K562 (cell line): ENCODE data around the gene ZNF805. TPM values are rescaled to one million over a fixed set of nuclear protein-coding genes. Genes with fewer than 3 reads are reported as not detected.

Experiments
- ATAC-seq: fragments of 200-7000 bp; cut with Tn5 transposase; 3 replicates; pipeline ENCODE4 v1.9.1; 2020; ENCODE audit warnings: moderate library complexity
- BruUV-seq: library from RNA; stranded (reverse); fragments of 400-500 nt; replicated peaks from 2 replicates; lab custom pipeline; 2021; lab: Mats Ljungman, UMichigan
- CTCF ChIA-PET: fragments of 300-600 bp; formaldehyde crosslinking; extraction: SDS; loops from one replicate; lab custom pipeline; 2021; ENCODE audit warnings: low intra/inter-chr PET ratio; lab: Yijun Ruan, JAX
- POLR2A ChIA-PET: fragments of 300-600, 350-650 bp; sonication (Branson Sonifier 250); formaldehyde crosslinking; extraction: SDS; loops from one replicate; lab custom pipeline; 2021; ENCODE audit warnings: antibody characterized with exemption, inconsistent platforms; lab: Yijun Ruan, JAX
- DNase-seq, 4 experiments: peaks; one replicate each; pipeline versions ENCODE4 v3.0.0 to v3.0.0-alpha.2; 2011 to 2018; ENCODE audit warnings: low spot score in 3 of 4, mixed read lengths in 3 of 4; ENCODE audit errors: extremely low read depth in 1 of 4
- FAIRE-seq: peaks from 2 replicates; lab custom pipeline; 2011; peaks lifted over from hg19 to GRCh38; lab: Jason Lieb, UNC
- H2AFZ ChIP-seq: 2 replicates; pipeline ENCODE4 v1.6.0; 2011; ENCODE audit warnings: low read depth, low read length, control low read depth, inconsistent platforms
- H3K27ac ChIP-seq: fragments of 200-600 bp; 3 replicates; pipeline ENCODE4 v1.8.0; 2011; ENCODE audit warnings: low read depth, mild to moderate bottlenecking, control low read depth, inconsistent platforms, low read length, moderate library complexity, mixed read lengths; ENCODE audit errors: extremely low read depth
- H3K27me3 ChIP-seq, 2 experiments: fragments of 300-600 bp in 1 of 2; 2 replicates in 1 of 2; 3 replicates in 1 of 2; pipeline versions ENCODE4 v1.6.0 to v1.8.0; 2011; ENCODE audit warnings: inconsistent platforms in 2 of 2, low read length in 2 of 2, mild to moderate bottlenecking in 1 of 2, mixed read lengths in 1 of 2, moderate library complexity in 1 of 2; ENCODE audit not compliant: control insufficient read depth in 2 of 2, insufficient read depth in 2 of 2
- H3K36me3 ChIP-seq: fragments of 300-600 bp; 3 replicates; pipeline ENCODE4 v1.8.0; 2011; ENCODE audit warnings: mild to moderate bottlenecking, low read length, inconsistent platforms; ENCODE audit not compliant: control insufficient read depth, insufficient read depth
- H3K4me1 ChIP-seq, 2 experiments: fragments of 200-600 bp in 1 of 2; replicated peaks in 1 of 2; 2 replicates in 1 of 2; 3 replicates in 1 of 2; pipeline versions ENCODE4 v1.5.1 to v1.8.0; 2011; ENCODE audit warnings: inconsistent platforms in 2 of 2, low read length in 2 of 2, mild to moderate bottlenecking in 1 of 2, mixed read lengths in 1 of 2, moderate library complexity in 1 of 2; ENCODE audit not compliant: control insufficient read depth in 2 of 2, insufficient read depth in 2 of 2
- H3K4me2 ChIP-seq: 2 replicates; pipeline ENCODE4 v1.6.1; 2011; ENCODE audit warnings: low read length, control low read depth, inconsistent platforms, mixed read lengths; ENCODE audit not compliant: insufficient read depth
- H3K4me3 ChIP-seq: fragments of 200-600 bp; sonication (generic), shearing (Covaris generic); 2 replicates; pipeline ENCODE4 v1.5.1; 2016; ENCODE audit warnings: control low read depth, inconsistent platforms
- H3K79me2 ChIP-seq: fragments of 200-600 bp; 3 replicates; pipeline ENCODE4 v1.8.0; 2011; ENCODE audit warnings: low read length, inconsistent platforms; ENCODE audit not compliant: control insufficient read depth, insufficient read depth
- H3K9ac ChIP-seq, 2 experiments: 2 replicates each; pipeline versions ENCODE4 v1.6.0 to v1.6.1; 2011; ENCODE audit warnings: low read depth in 2 of 2, low read length in 2 of 2, control low read depth in 1 of 2, inconsistent platforms in 1 of 2, mild to moderate bottlenecking in 1 of 2, mixed read lengths in 1 of 2; ENCODE audit not compliant: insufficient read depth in 1 of 2
- H3K9me1 ChIP-seq: one replicate; pipeline ENCODE4 v1.6.0; 2011; ENCODE audit warnings: inconsistent platforms, mild to moderate bottlenecking, low read length, moderate library complexity; ENCODE audit not compliant: control insufficient read depth, insufficient read depth
- H3K9me3 ChIP-seq: replicated peaks from 2 replicates; pipeline ENCODE4 v1.5.1; 2011; ENCODE audit warnings: low read depth, low read length, inconsistent platforms; ENCODE audit not compliant: control insufficient read depth, insufficient read depth
- H4K20me1 ChIP-seq: replicated peaks from 2 replicates; pipeline ENCODE4 v1.6.1; 2011; ENCODE audit warnings: low read length, inconsistent platforms, mixed read lengths; ENCODE audit not compliant: control insufficient read depth, insufficient read depth
- BRD4 ChIP-seq: fragments of 200-600 bp; sonication (generic); IDR thresholded peaks from 2 replicates; pipeline ENCODE4 v1.6.1; 2017; ENCODE audit warnings: inconsistent platforms
- IRF9 ChIP-seq: fragments of 450-650 bp; IDR thresholded peaks from 2 replicates; pipeline ENCODE4 v1.6.1; 2016; ENCODE audit warnings: missing biosample characterization, missing genetic modification characterization
- SMAD3 ChIP-seq: fragments of 450-650 bp; formaldehyde crosslinking; conservative IDR thresholded peaks from 2 replicates; pipeline ENCODE4 v1.4.0; 2020; ENCODE audit warnings: mild to moderate bottlenecking
- ZC3H8 ChIP-seq: fragments of 450-650 bp; IDR thresholded peaks from 2 replicates; pipeline ENCODE4 v1.6.1; 2017
- ZNF592 ChIP-seq: fragments of 450-650 bp; IDR thresholded peaks from 2 replicates; pipeline ENCODE4 v1.6.1; 2017; ENCODE audit warnings: antibody characterized with exemption, mild to moderate bottlenecking
- ZZZ3 ChIP-seq: fragments of 450-650 bp; IDR thresholded peaks from 2 replicates; pipeline ENCODE4 v1.6.1; 2016; ENCODE audit warnings: antibody characterized with exemption, mild to moderate bottlenecking, moderate library complexity
- WGBS: fragments of 100-300 bp; shearing (Covaris generic); methylation state at CpG from one replicate; pipeline ENCODE4 v1.1.6; 2016; ENCODE audit warnings: low coverage, mixed read lengths; ENCODE audit not compliant: insufficient coverage; ENCODE audit errors: missing lambda C conversion rate; 5-methylcytosine and 5-hydroxymethylcytosine counted together
- in situ Hi-C: fragments of 300-500 bp; cut with MboI; formaldehyde crosslinking; loops from 4 replicates; pipeline ENCODE4 v1.15.0; 2018; ENCODE audit warnings: inconsistent platforms, mixed read lengths
- intact Hi-C: fragments of 100-400 bp; cut with micrococcal nuclease; formaldehyde crosslinking; loops from 2 replicates; pipeline ENCODE4 v1.14.2; 2022
- polyA plus RNA-seq, 8 experiments: library from polyadenylated mRNA; depleted of rRNA in 4 of 8; stranded (reverse) in 5 of 8; unstranded in 3 of 8; fragments of >200 nt; fragmentation: Nextera tagmentation in 2 of 8; fragmentation: Illumina TruSeq in 1 of 8; extraction: Ambion mirVana in 2 of 8; extraction: Trizol in 1 of 8; gene quantifications; 2 replicates each; pipeline versions ENCODE4 v1.2.1 to v1.2.3, GENCODE V29; 2011 to 2014; ENCODE audit warnings: inconsistent platforms in 1 of 8, missing spikeins in 1 of 8
- total RNA-seq, 7 experiments: library from RNA; depleted of rRNA in 6 of 7; stranded (reverse); fragments of >200 nt in 6 of 7; fragmentation: Illumina TruSeq in 2 of 7; extraction: Trizol in 2 of 7; gene quantifications; 2 replicates each; pipeline versions ENCODE4 v1.2.1 to v1.2.3, GENCODE V29; 2011 to 2021; ENCODE audit warnings: low replicate concordance in 1 of 7
- TF ChIP-seq, protein P1 (sequence below), 2 experiments: fragments of 450-650 bp; IDR thresholded peaks; 2 replicates each; pipeline ENCODE4 v1.6.1; 2018; ENCODE audit warnings: mild to moderate bottlenecking in 2 of 2, low read depth in 1 of 2; ENCODE audit not compliant: partially characterized antibody in 2 of 2
- TF ChIP-seq, protein P2 (sequence below): fragments of 250-450 bp; sonication (Bioruptor Pico); IDR thresholded peaks from 2 replicates; pipeline ENCODE4 v1.8.0; 2022; ENCODE audit warnings: inconsistent platforms
- TF ChIP-seq, protein P3 (sequence below): fragments of 450-650 bp; IDR thresholded peaks from 2 replicates; pipeline ENCODE4 v1.6.1; 2016; ENCODE audit warnings: mild to moderate bottlenecking

ZNF805 gene
- total and polyA plus RNA-seq, 9 of the 15 experiments (the other 6 are each of a cell fraction or from before 2014, with no cell fraction given), result 0.32 to 6.7 (median 3.9) TPM

- no peak for FAIRE-seq
- TF ChIP-seq IRF9 (tag) (no peak), BRD4 (no peak), ZNF592 (no peak), ZZZ3 (no peak), SMAD3 (CRISPR knock-in tag) (no peak), ZC3H8 (no peak)
- TF ChIP-seq, protein P1, sequence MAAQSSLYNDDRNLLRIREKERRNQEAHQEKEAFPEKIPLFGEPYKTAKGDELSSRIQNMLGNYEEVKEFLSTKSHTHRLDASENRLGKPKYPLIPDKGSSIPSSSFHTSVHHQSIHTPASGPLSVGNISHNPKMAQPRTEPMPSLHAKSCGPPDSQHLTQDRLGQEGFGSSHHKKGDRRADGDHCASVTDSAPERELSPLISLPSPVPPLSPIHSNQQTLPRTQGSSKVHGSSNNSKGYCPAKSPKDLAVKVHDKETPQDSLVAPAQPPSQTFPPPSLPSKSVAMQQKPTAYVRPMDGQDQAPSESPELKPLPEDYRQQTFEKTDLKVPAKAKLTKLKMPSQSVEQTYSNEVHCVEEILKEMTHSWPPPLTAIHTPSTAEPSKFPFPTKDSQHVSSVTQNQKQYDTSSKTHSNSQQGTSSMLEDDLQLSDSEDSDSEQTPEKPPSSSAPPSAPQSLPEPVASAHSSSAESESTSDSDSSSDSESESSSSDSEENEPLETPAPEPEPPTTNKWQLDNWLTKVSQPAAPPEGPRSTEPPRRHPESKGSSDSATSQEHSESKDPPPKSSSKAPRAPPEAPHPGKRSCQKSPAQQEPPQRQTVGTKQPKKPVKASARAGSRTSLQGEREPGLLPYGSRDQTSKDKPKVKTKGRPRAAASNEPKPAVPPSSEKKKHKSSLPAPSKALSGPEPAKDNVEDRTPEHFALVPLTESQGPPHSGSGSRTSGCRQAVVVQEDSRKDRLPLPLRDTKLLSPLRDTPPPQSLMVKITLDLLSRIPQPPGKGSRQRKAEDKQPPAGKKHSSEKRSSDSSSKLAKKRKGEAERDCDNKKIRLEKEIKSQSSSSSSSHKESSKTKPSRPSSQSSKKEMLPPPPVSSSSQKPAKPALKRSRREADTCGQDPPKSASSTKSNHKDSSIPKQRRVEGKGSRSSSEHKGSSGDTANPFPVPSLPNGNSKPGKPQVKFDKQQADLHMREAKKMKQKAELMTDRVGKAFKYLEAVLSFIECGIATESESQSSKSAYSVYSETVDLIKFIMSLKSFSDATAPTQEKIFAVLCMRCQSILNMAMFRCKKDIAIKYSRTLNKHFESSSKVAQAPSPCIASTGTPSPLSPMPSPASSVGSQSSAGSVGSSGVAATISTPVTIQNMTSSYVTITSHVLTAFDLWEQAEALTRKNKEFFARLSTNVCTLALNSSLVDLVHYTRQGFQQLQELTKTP (IDR thresholded peaks at IDR 0.05; ENCODE audit: low read depth in 1 of 2, partially characterized antibody in 2 of 2), result no peak
- TF ChIP-seq, protein P2, sequence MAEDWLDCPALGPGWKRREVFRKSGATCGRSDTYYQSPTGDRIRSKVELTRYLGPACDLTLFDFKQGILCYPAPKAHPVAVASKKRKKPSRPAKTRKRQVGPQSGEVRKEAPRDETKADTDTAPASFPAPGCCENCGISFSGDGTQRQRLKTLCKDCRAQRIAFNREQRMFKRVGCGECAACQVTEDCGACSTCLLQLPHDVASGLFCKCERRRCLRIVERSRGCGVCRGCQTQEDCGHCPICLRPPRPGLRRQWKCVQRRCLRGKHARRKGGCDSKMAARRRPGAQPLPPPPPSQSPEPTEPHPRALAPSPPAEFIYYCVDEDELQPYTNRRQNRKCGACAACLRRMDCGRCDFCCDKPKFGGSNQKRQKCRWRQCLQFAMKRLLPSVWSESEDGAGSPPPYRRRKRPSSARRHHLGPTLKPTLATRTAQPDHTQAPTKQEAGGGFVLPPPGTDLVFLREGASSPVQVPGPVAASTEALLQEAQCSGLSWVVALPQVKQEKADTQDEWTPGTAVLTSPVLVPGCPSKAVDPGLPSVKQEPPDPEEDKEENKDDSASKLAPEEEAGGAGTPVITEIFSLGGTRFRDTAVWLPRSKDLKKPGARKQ (CRISPR knock-in tag), result no peak
- TF ChIP-seq, protein P3, sequence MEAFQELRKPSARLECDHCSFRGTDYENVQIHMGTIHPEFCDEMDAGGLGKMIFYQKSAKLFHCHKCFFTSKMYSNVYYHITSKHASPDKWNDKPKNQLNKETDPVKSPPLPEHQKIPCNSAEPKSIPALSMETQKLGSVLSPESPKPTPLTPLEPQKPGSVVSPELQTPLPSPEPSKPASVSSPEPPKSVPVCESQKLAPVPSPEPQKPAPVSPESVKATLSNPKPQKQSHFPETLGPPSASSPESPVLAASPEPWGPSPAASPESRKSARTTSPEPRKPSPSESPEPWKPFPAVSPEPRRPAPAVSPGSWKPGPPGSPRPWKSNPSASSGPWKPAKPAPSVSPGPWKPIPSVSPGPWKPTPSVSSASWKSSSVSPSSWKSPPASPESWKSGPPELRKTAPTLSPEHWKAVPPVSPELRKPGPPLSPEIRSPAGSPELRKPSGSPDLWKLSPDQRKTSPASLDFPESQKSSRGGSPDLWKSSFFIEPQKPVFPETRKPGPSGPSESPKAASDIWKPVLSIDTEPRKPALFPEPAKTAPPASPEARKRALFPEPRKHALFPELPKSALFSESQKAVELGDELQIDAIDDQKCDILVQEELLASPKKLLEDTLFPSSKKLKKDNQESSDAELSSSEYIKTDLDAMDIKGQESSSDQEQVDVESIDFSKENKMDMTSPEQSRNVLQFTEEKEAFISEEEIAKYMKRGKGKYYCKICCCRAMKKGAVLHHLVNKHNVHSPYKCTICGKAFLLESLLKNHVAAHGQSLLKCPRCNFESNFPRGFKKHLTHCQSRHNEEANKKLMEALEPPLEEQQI, result no peak
Observed at GRCh38 chr19:57227502-57227901, 12.9 kb upstream of the ZNF805 start.

More at GRCh38 chr19:57227502-57227901, 12.9 kb upstream of the ZNF805 start:
- DNase-seq (no peak), ATAC-seq (no peak)
- Histone ChIP-seq H3K27me3 (peaks cover 0 to 6% of the 10 kb centered on the region in 2 experiments; a peak in 2 of 5 replicates), H3K4me1 (peaks cover 0 to 10% of the 10 kb centered on the region in 2 experiments; a peak in 3 of 5 replicates), H3K9me3 (peaks cover 3% of the 10 kb centered on the region; the same call in 1 of the 2 replicates), H3K4me2 (no peak overlapping the region), H2AFZ (no peak overlapping the region), H3K79me2 (no peaks in the 10 kb centered on the region), H3K9me1 (no peaks in the 10 kb centered on the region), H4K20me1 (no peaks in the 10 kb centered on the region), H3K27ac (no peak overlapping the region), H3K9ac (no peak overlapping the region), H3K36me3 (no peaks in the 10 kb centered on the region), H3K4me3 (no peak overlapping the region)
- intact Hi-C loops, result no loop called here
- ChIA-PET POLR2A (no interaction called here), CTCF (no interaction called here)
- BruUV-seq, result no TSS peak
- WGBS, result 0% methylated on average over 5 of the region's 5 CpGs
- in situ Hi-C loops, result no loop called here
